SU-DHL-6 (cell line): ENCODE results near the gene CFAP43.

Source experiments
- H2AFZ ChIP-seq: fragments of 200-600 bp; sonication (generic); 2 replicates; pipeline ENCODE4 v1.6.1; 2014; ENCODE audit warnings: low read depth, mild to moderate bottlenecking, moderate library complexity, mixed read lengths, antibody characterized with exemption, low read length; ENCODE audit not compliant: severe bottlenecking
- H3F3A ChIP-seq: fragments of 200-600 bp; shearing (Covaris generic); 2 replicates; pipeline ENCODE4 v1.6.0; 2016; ENCODE audit warnings: antibody characterized with exemption, mild to moderate bottlenecking; ENCODE audit not compliant: insufficient read depth
- H3K27ac ChIP-seq: fragments of 200-600 bp; sonication (generic); 2 replicates; pipeline ENCODE4 v1.5.1; 2016; ENCODE audit warnings: low read depth, mild to moderate bottlenecking, low read length, moderate library complexity, mixed read lengths
- H3K27me3 ChIP-seq: fragments of 200-600 bp; sonication (generic), shearing (Covaris generic); 2 replicates; pipeline ENCODE4 v1.6.0; 2014; ENCODE audit warnings: mild to moderate bottlenecking, low read length
- H3K36me3 ChIP-seq: fragments of 200-600 bp; sonication (generic); 2 replicates; pipeline ENCODE4 v1.6.1; 2014; ENCODE audit warnings: mild to moderate bottlenecking, low read length, mixed read lengths
- H3K4me2 ChIP-seq: fragments of 300-600, 200-600 bp; shearing (Covaris generic), sonication (generic); 2 replicates; pipeline ENCODE4 v1.6.0; 2014; ENCODE audit warnings: low read length, low read depth, mild to moderate bottlenecking; ENCODE audit not compliant: poor library complexity, severe bottlenecking
- H3K4me3 ChIP-seq: fragments of 200-600 bp; sonication (generic); 2 replicates; pipeline ENCODE4 v1.5.1; 2014; ENCODE audit warnings: antibody characterized with exemption, low read length, mild to moderate bottlenecking, mixed read lengths; ENCODE audit not compliant: insufficient read depth, poor library complexity, severe bottlenecking
- H3K79me2 ChIP-seq: fragments of 200-600 bp; sonication (generic); 2 replicates; pipeline ENCODE4 v1.6.1; 2014; ENCODE audit warnings: mild to moderate bottlenecking, low read length, moderate library complexity; ENCODE audit not compliant: insufficient read depth
- H3K9ac ChIP-seq: fragments of 200-600 bp; sonication (generic); 2 replicates; pipeline ENCODE4 v1.7.0; 2014; ENCODE audit warnings: mild to moderate bottlenecking, low read length
- H3K9me2 ChIP-seq: fragments of 200-600 bp; sonication (generic); replicated peaks from 2 replicates; pipeline ENCODE4 v1.6.1; 2014; ENCODE audit warnings: low read length; ENCODE audit not compliant: insufficient read depth
- H3K9me3 ChIP-seq: fragments of 200-600 bp; sonication (generic); 2 replicates; pipeline ENCODE4 v1.6.1; 2014; ENCODE audit warnings: low read length, mixed read lengths; ENCODE audit not compliant: insufficient read depth
- H4K20me1 ChIP-seq: fragments of 200-600 bp; sonication (generic); 2 replicates; pipeline ENCODE4 v1.6.1; 2014; ENCODE audit warnings: low read depth, mild to moderate bottlenecking, antibody characterized with exemption, low read length, moderate library complexity, mixed read lengths
- CTCF ChIP-seq: fragments of 200-600 bp; sonication (generic); IDR thresholded peaks from one replicate; pipeline ENCODE4 v1.5.1; 2017; ENCODE audit warnings: antibody characterized with exemption, mild to moderate bottlenecking, low read length, moderate library complexity; ENCODE audit not compliant: insufficient read depth, poor library complexity, severe bottlenecking
- EZH2phosphoT487 ChIP-seq: fragments of 200-600 bp; sonication (generic), shearing (Covaris generic); conservative IDR thresholded peaks from 2 replicates; pipeline ENCODE4 v1.6.1; 2018; ENCODE audit warnings: mild to moderate bottlenecking, antibody characterized with exemption, low read length, moderate library complexity, mixed read lengths

The CFAP43 gene

GRCh38 chr10:104100795-104101194 lies 131.4 kb downstream of the CFAP43 start:
- no peak overlapping the region for H3K4me2 ChIP-seq
- no peaks in the 10 kb centered on the region for H4K20me1 ChIP-seq
- H3F3A ChIP-seq: no peaks in the 10 kb centered on the region
- no peak overlapping the region for H3K9ac ChIP-seq
- H3K9me2 ChIP-seq: no peaks in the 10 kb centered on the region
- H3K4me3 ChIP-seq: no peak overlapping the region
- H3K79me2 ChIP-seq: no peaks in the 10 kb centered on the region
- no peaks in the 10 kb centered on the region for H3K9me3 ChIP-seq
- H2AFZ ChIP-seq: no peak overlapping the region
- TF ChIP-seq EZH2phosphoT487 (no peak), CTCF (no peak)
- H3K27ac ChIP-seq: no peak overlapping the region
- no peaks in the 10 kb centered on the region for H3K36me3 ChIP-seq
- H3K27me3 ChIP-seq: no peaks in the 10 kb centered on the region

- Histone ChIP-seq H3K9me2 (no peaks in the 10 kb centered on the region), H3K9me3 (no peaks in the 10 kb centered on the region), H3K79me2 (no peaks in the 10 kb centered on the region), H4K20me1 (no peaks in the 10 kb centered on the region), H3K27me3 (no peaks in the 10 kb centered on the region), H2AFZ (no peak overlapping the region), H3K4me2 (no peak overlapping the region), H3K9ac (no peak overlapping the region), H3K27ac (no peak overlapping the region), H3K36me3 (no peaks in the 10 kb centered on the region), H3F3A (no peaks in the 10 kb centered on the region), H3K4me3 (no peak overlapping the region)
- TF ChIP-seq EZH2phosphoT487 (no peak), CTCF (no peak)
These were observed 132.2 kb downstream of the CFAP43 start for GRCh38 chr10:104099941-104100340.

DNA sequence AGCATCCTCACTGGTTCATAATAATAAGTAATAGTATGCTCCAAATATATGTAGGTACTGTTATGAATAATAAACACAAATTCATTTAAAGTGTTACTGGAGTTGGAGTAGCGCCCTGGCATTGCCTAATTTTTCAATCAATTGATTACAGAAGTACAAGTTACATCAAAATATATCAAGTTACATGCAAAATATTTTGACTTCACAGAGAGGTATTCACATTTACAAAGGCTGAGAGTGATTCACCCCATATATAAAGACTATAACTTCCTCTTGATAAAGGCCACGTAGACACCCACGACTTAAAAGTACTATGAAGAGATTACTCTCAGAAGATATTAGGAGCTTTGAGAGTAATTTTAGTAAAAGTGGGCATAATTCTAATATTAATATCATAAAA lies 132.9 kb downstream of the CFAP43 start:
- no peak overlapping the region for H2AFZ ChIP-seq
- H4K20me1 ChIP-seq: no peaks in the 10 kb centered on the region
- no peaks in the 10 kb centered on the region for H3K36me3 ChIP-seq
- no peak overlapping the region for H3K4me3 ChIP-seq
- no peak overlapping the region for H3K9ac ChIP-seq
- no peak overlapping the region for H3K27ac ChIP-seq
- no peaks in the 10 kb centered on the region for H3K27me3 ChIP-seq
- TF ChIP-seq CTCF (no peak), EZH2phosphoT487 (no peak)
- H3F3A ChIP-seq: no peaks in the 10 kb centered on the region
- no peaks in the 10 kb centered on the region for H3K79me2 ChIP-seq
- H3K9me2 ChIP-seq: no peaks in the 10 kb centered on the region
- H3K9me3 ChIP-seq: no peaks in the 10 kb centered on the region
- H3K4me2 ChIP-seq: no peak overlapping the region

DNA sequence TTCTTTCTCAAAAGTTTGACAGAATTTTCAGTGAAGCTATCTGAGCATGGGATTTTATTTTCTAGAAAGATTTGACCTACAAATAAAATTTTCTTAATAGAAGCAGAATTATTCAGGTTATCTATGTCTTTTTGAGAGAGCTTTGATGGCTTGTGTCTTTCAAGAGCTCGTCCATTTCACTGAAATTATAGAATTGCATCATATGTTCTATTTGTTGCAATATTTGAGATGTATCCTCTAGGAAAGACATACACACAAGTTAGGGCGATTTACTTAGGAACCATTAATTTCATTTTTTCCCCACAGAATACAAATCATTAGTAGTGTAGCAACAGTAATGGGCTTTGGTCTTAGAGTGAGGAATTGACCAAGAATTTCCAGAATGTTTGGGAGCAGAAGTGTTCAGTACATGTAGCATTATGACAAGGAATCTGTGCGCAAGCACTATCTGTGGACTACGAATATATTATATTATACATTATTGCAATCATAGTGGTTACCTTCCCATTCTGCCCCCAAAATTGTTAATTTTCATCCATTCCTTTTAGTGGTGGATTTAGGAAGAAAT lies 133.7 kb downstream of the CFAP43 start:
- no peaks in the 10 kb centered on the region for H3K36me3 ChIP-seq
- no peak overlapping the region for H3K4me2 ChIP-seq
- H3K9ac ChIP-seq: no peak overlapping the region
- H3F3A ChIP-seq: no peaks in the 10 kb centered on the region
- no peak overlapping the region for H3K27ac ChIP-seq
- H2AFZ ChIP-seq: no peak overlapping the region
- no peaks in the 10 kb centered on the region for H3K9me2 ChIP-seq
- H3K79me2 ChIP-seq: no peaks in the 10 kb centered on the region
- no peaks in the 10 kb centered on the region for H3K9me3 ChIP-seq
- no peak overlapping the region for H3K4me3 ChIP-seq
- TF ChIP-seq EZH2phosphoT487 (no peak), CTCF (no peak)
- H3K27me3 ChIP-seq: no peaks in the 10 kb centered on the region
- H4K20me1 ChIP-seq: no peaks in the 10 kb centered on the region
